SK-N-SH (cell line): ENCODE results near the gene STIM2. TPM values are rescaled to one million over a fixed set of nuclear protein-coding genes. Genes with fewer than 3 reads are reported as not detected.

Experiments used
- CTCF ChIA-PET: fragments of 300-600, 350-600 bp; formaldehyde crosslinking; extraction: SDS; loops from one replicate; lab custom pipeline; 2021; lab: Yijun Ruan, JAX
- POLR2A ChIA-PET: fragments of 350-600 bp; sonication (Branson Sonifier 250); formaldehyde crosslinking; extraction: SDS; loops from one replicate; lab custom pipeline; 2020; ENCODE audit warnings: antibody characterized with exemption, inconsistent platforms; lab: Yijun Ruan, JAX
- DNase-seq: peaks from one replicate; pipeline ENCODE4 v3.0.0; 2012
- H2AFZ ChIP-seq: fragments of 200-600 bp; sonication (generic); 2 replicates; pipeline ENCODE4 v1.8.1; 2016; ENCODE audit warnings: antibody characterized with exemption, mild to moderate bottlenecking, low read depth
- H3F3A ChIP-seq: fragments of 200-600 bp; sonication (generic); replicated peaks from 2 replicates; pipeline ENCODE3; 2016; ENCODE audit warnings: antibody characterized with exemption, mild to moderate bottlenecking; ENCODE audit not compliant: insufficient read depth
- H3K27ac ChIP-seq, 2 experiments: fragments of 200-500 bp in 1 of 2; fragments of 200-600 bp in 1 of 2; sonication (Bioruptor generic) in 1 of 2; sonication (generic), shearing (Covaris generic) in 1 of 2; 2 replicates each; pipeline versions ENCODE4 v1.5.1 to v1.6.1; 2014 to 2016; ENCODE audit warnings: low read depth in 2 of 2, inconsistent platforms in 1 of 2, low read length in 1 of 2, mild to moderate bottlenecking in 1 of 2, mixed read lengths in 1 of 2
- H3K27me3 ChIP-seq: fragments of 200-600 bp; sonication (generic), shearing (Covaris generic); 2 replicates; pipeline ENCODE4 v1.6.1; 2016; ENCODE audit warnings: mixed run types; ENCODE audit not compliant: insufficient read depth
- H3K36me3 ChIP-seq, 2 experiments: fragments of 200-500 bp in 1 of 2; fragments of 200-600 bp in 1 of 2; sonication (Bioruptor generic) in 1 of 2; sonication (generic) in 1 of 2; replicated peaks in 1 of 2; 2 replicates each; pipeline versions ENCODE3 to v1.5.1; 2014 to 2016; ENCODE audit warnings: low read length in 1 of 2, mild to moderate bottlenecking in 1 of 2; ENCODE audit not compliant: insufficient read depth in 2 of 2, control insufficient read depth in 1 of 2
- H3K4me1 ChIP-seq, 2 experiments: fragments of 200-500 bp in 1 of 2; fragments of 200-600 bp in 1 of 2; sonication (Bioruptor generic) in 1 of 2; sonication (generic), shearing (Covaris generic) in 1 of 2; 2 replicates each; pipeline versions ENCODE4 v1.5.1 to v1.6.1; 2014 to 2016; ENCODE audit warnings: low read depth in 1 of 2, low read length in 1 of 2, mixed run types in 1 of 2; ENCODE audit not compliant: insufficient read depth in 2 of 2, control insufficient read depth in 1 of 2
- H3K4me2 ChIP-seq: fragments of 200-600 bp; sonication (generic), shearing (Covaris generic); 2 replicates; pipeline ENCODE4 v1.6.1; 2017; ENCODE audit warnings: mixed run types
- H3K4me3 ChIP-seq, 2 experiments: fragments of 200-500 bp in 1 of 2; fragments of 200-600 bp in 1 of 2; sonication (Bioruptor generic) in 1 of 2; sonication (generic), shearing (Covaris generic) in 1 of 2; 2 replicates each; pipeline versions ENCODE4 v1.5.1 to v1.8.1; 2014 to 2016; ENCODE audit warnings: low read depth in 2 of 2, inconsistent platforms in 1 of 2, low read length in 1 of 2, mild to moderate bottlenecking in 1 of 2, mixed read lengths in 1 of 2, moderate library complexity in 1 of 2
- H3K79me2 ChIP-seq: fragments of 200-600 bp; sonication (generic); 2 replicates; pipeline ENCODE4 v1.8.1; 2017; ENCODE audit warnings: mild to moderate bottlenecking; ENCODE audit not compliant: insufficient read depth
- H3K9ac ChIP-seq: fragments of 200-600 bp; sonication (generic); 2 replicates; pipeline ENCODE4 v1.6.1; 2017; ENCODE audit warnings: mixed run types
- H3K9me2 ChIP-seq: fragments of 200-600 bp; sonication (generic); 2 replicates; pipeline ENCODE4 v1.6.1; 2017; ENCODE audit warnings: mixed run types
- H3K9me3 ChIP-seq: fragments of 200-600 bp; sonication (generic); 2 replicates; pipeline ENCODE4 v1.6.1; 2017; ENCODE audit warnings: mixed run types, mild to moderate bottlenecking, moderate library complexity
- H4K20me1 ChIP-seq: fragments of 200-600 bp; sonication (generic); 2 replicates; pipeline ENCODE4 v1.6.1; 2017; ENCODE audit warnings: mild to moderate bottlenecking, mixed run types; ENCODE audit not compliant: insufficient read depth
- CHD2 ChIP-seq: fragments of 150-350 bp; IDR thresholded peaks from 2 replicates; pipeline ENCODE4 v1.6.1; 2018; ENCODE audit warnings: low read length; ENCODE audit not compliant: partially characterized antibody
- EZH2phosphoT487 ChIP-seq: fragments of 200-600 bp; sonication (generic); IDR thresholded peaks from 2 replicates; pipeline ENCODE4 v1.6.1; 2017; ENCODE audit warnings: low read depth, mixed run types, mild to moderate bottlenecking, antibody characterized with exemption, moderate library complexity, borderline replicate concordance
- FOSL2 ChIP-seq: IDR thresholded peaks from 2 replicates; pipeline ENCODE4 v1.4.0; 2012; ENCODE audit warnings: low read depth, mild to moderate bottlenecking, moderate library complexity, borderline replicate concordance
- FOXJ3 ChIP-seq: sonication (generic); formaldehyde crosslinking; IDR thresholded peaks from 2 replicates; pipeline ENCODE4 v1.5.1; 2020; ENCODE audit warnings: mild to moderate bottlenecking, missing genetic modification reagents
- MEF2A ChIP-seq: IDR thresholded peaks from 2 replicates; pipeline ENCODE4 v1.4.0; 2012; ENCODE audit warnings: low read depth, borderline replicate concordance
- PBX3 ChIP-seq: IDR thresholded peaks from 2 replicates; pipeline ENCODE4; 2012
- SIN3A ChIP-seq: IDR thresholded peaks from 2 replicates; pipeline ENCODE4 v1.6.1; 2012; ENCODE audit warnings: low read depth, mild to moderate bottlenecking, low read length, moderate library complexity, borderline replicate concordance
- SMC3 ChIP-seq: IDR thresholded peaks from 2 replicates; pipeline ENCODE4 v1.6.1; 2012; ENCODE audit warnings: low read depth, low read length, improper control_type of control experiment
- TAF1 ChIP-seq: IDR thresholded peaks from 2 replicates; pipeline ENCODE4 v1.6.1; 2012; ENCODE audit warnings: low read depth, mild to moderate bottlenecking, low read length, moderate library complexity, borderline replicate concordance
- TCF12 ChIP-seq: IDR thresholded peaks from 2 replicates; pipeline ENCODE4 v1.4.0; 2012
- TEAD4 ChIP-seq: IDR thresholded peaks from 2 replicates; pipeline ENCODE4 v1.4.0; 2012; ENCODE audit warnings: mild to moderate bottlenecking, borderline replicate concordance; ENCODE audit not compliant: insufficient read depth
- USF1 ChIP-seq: IDR thresholded peaks from 2 replicates; pipeline ENCODE4 v1.4.0; 2012; ENCODE audit warnings: low read depth, borderline replicate concordance
- WGBS: methylation state at CpG from one replicate; pipeline ENCODE4 v1.1.6; 2017; ENCODE audit warnings: low lambda C conversion rate; 5-methylcytosine and 5-hydroxymethylcytosine counted together
- polyA plus RNA-seq, 3 experiments: library from polyadenylated mRNA; depleted of rRNA; stranded (reverse); fragments of >200 nt; gene quantifications; 2 replicates each; pipeline ENCODE4 v1.2.3, GENCODE V29; 2012
- TF ChIP-seq, protein P1 (sequence below): IDR thresholded peaks from 2 replicates; pipeline ENCODE4 v1.6.1; 2012; ENCODE audit warnings: mild to moderate bottlenecking, low read depth, low read length, moderate library complexity
- TF ChIP-seq, protein P2 (sequence below): IDR thresholded peaks from 2 replicates; pipeline ENCODE4 v1.4.0; 2012; ENCODE audit warnings: low read depth, borderline replicate concordance
- TF ChIP-seq, protein P3 (sequence below): fragments of 150-350 bp; IDR thresholded peaks from 2 replicates; pipeline ENCODE4 v1.6.1; 2016; ENCODE audit warnings: mild to moderate bottlenecking, low read depth, low read length
- TF ChIP-seq, protein P4 (sequence below): IDR thresholded peaks from 2 replicates; pipeline ENCODE4 v1.4.0; 2012; ENCODE audit warnings: low read depth

The STIM2 gene
- polyA plus RNA-seq, 1 of the 3 experiments (the other 2 are of a cell fraction): 14.7 TPM

GRCh38 chr4:26945794-26946193 is 85.2 kb downstream of the STIM2 start (continued):
- TF ChIP-seq PBX3 (no peak), TCF12 (no peak), FOSL2 (no peak)
- TF ChIP-seq, all 33 proteins: peak for 0

- H3K9ac ChIP-seq: no peak overlapping the region
- no peak for TF ChIP-seq USF1
- TF ChIP-seq MEF2A: no peak
- TF ChIP-seq, protein P1, sequence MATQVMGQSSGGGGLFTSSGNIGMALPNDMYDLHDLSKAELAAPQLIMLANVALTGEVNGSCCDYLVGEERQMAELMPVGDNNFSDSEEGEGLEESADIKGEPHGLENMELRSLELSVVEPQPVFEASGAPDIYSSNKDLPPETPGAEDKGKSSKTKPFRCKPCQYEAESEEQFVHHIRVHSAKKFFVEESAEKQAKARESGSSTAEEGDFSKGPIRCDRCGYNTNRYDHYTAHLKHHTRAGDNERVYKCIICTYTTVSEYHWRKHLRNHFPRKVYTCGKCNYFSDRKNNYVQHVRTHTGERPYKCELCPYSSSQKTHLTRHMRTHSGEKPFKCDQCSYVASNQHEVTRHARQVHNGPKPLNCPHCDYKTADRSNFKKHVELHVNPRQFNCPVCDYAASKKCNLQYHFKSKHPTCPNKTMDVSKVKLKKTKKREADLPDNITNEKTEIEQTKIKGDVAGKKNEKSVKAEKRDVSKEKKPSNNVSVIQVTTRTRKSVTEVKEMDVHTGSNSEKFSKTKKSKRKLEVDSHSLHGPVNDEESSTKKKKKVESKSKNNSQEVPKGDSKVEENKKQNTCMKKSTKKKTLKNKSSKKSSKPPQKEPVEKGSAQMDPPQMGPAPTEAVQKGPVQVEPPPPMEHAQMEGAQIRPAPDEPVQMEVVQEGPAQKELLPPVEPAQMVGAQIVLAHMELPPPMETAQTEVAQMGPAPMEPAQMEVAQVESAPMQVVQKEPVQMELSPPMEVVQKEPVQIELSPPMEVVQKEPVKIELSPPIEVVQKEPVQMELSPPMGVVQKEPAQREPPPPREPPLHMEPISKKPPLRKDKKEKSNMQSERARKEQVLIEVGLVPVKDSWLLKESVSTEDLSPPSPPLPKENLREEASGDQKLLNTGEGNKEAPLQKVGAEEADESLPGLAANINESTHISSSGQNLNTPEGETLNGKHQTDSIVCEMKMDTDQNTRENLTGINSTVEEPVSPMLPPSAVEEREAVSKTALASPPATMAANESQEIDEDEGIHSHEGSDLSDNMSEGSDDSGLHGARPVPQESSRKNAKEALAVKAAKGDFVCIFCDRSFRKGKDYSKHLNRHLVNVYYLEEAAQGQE: no peak
- TF ChIP-seq, protein P2, sequence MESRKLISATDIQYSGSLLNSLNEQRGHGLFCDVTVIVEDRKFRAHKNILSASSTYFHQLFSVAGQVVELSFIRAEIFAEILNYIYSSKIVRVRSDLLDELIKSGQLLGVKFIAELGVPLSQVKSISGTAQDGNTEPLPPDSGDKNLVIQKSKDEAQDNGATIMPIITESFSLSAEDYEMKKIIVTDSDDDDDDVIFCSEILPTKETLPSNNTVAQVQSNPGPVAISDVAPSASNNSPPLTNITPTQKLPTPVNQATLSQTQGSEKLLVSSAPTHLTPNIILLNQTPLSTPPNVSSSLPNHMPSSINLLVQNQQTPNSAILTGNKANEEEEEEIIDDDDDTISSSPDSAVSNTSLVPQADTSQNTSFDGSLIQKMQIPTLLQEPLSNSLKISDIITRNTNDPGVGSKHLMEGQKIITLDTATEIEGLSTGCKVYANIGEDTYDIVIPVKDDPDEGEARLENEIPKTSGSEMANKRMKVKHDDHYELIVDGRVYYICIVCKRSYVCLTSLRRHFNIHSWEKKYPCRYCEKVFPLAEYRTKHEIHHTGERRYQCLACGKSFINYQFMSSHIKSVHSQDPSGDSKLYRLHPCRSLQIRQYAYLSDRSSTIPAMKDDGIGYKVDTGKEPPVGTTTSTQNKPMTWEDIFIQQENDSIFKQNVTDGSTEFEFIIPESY: no peak
- TF ChIP-seq, protein P3, sequence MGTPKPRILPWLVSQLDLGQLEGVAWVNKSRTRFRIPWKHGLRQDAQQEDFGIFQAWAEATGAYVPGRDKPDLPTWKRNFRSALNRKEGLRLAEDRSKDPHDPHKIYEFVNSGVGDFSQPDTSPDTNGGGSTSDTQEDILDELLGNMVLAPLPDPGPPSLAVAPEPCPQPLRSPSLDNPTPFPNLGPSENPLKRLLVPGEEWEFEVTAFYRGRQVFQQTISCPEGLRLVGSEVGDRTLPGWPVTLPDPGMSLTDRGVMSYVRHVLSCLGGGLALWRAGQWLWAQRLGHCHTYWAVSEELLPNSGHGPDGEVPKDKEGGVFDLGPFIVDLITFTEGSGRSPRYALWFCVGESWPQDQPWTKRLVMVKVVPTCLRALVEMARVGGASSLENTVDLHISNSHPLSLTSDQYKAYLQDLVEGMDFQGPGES: no peak
- no peak for TF ChIP-seq SMC3
- TF ChIP-seq, protein P4, sequence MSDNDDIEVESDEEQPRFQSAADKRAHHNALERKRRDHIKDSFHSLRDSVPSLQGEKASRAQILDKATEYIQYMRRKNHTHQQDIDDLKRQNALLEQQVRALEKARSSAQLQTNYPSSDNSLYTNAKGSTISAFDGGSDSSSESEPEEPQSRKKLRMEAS: no peak
- TF ChIP-seq FOXJ3 (CRISPR knock-in tag): no peak
- TF ChIP-seq FOSL2: no peak
- no peak for TF ChIP-seq TAF1
- TF ChIP-seq CHD2: no peak
- no peak for TF ChIP-seq EZH2phosphoT487
- no peak for TF ChIP-seq TEAD4
- no peak for TF ChIP-seq SIN3A
- TF ChIP-seq, all 33 proteins: peak for 0
- DNase-seq: no peak
- 96% methylated on average over 5 of the region's 8 CpGs for WGBS
- Histone ChIP-seq H3F3A (no peaks in the 10 kb centered on the region), H3K9me2 (no peaks in the 10 kb centered on the region), H2AFZ (no peak overlapping the region), H3K27me3 (no peaks in the 10 kb centered on the region), H3K27ac (no peak overlapping the region), H3K4me3 (no peak overlapping the region), H3K4me2 (no peak overlapping the region), H3K36me3 (no peaks in the 10 kb centered on the region), H3K4me1 (no peaks in the 10 kb centered on the region), H3K9me3 (no peaks in the 10 kb centered on the region), H4K20me1 (no peaks in the 10 kb centered on the region), H3K79me2 (no peaks in the 10 kb centered on the region)
- ChIA-PET POLR2A (no interaction called here), CTCF (interaction anchor here (1.1 kb wide), 1 partner anchor 16 kb away, joined by 4 read pairs; no protein-coding TSS in a partner anchor)
Measured at GRCh38 chr4:26947318-26947717, 86.7 kb downstream of the STIM2 start.
